Measurements from ENCODE around the gene MBP. TPM values are rescaled to one million over a fixed set of nuclear protein-coding genes. Genes with fewer than 3 reads are reported as not detected.

The MBP gene
- total RNA-seq, 4 donors from 2014 or later = 40.9 to 67.7 (median 51.8) TPM

DNA sequence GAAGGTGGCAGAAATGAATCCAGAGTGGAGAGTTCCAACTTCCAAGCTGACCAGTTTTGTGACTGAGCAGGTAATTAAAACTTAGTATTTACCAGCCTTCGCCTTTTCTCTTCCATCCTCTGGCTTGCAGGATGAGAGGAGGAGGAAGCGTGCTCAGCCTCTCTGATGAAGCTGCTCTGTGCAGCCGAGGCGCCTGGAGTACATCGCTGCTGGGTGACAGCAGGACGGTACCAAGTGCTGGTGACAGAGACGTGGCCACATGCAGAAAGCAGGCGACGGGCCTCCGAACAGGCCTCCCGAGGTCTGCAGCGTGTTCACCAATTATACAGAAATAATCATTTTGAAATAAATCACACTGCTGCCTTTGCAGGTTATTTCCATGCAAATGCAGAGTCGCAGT lies 95.0 kb downstream of the MBP start:
- no peaks in the 10 kb centered on the region for H3K27me3 ChIP-seq
- DNase-seq = no peak
- H3K9me3 ChIP-seq = no peaks in the 10 kb centered on the region
- no peak overlapping the region for H3K27ac ChIP-seq
- TF ChIP-seq, protein P1, sequence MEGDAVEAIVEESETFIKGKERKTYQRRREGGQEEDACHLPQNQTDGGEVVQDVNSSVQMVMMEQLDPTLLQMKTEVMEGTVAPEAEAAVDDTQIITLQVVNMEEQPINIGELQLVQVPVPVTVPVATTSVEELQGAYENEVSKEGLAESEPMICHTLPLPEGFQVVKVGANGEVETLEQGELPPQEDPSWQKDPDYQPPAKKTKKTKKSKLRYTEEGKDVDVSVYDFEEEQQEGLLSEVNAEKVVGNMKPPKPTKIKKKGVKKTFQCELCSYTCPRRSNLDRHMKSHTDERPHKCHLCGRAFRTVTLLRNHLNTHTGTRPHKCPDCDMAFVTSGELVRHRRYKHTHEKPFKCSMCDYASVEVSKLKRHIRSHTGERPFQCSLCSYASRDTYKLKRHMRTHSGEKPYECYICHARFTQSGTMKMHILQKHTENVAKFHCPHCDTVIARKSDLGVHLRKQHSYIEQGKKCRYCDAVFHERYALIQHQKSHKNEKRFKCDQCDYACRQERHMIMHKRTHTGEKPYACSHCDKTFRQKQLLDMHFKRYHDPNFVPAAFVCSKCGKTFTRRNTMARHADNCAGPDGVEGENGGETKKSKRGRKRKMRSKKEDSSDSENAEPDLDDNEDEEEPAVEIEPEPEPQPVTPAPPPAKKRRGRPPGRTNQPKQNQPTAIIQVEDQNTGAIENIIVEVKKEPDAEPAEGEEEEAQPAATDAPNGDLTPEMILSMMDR (IDR thresholded peaks at IDR 0.05) = no peak
- no peak for TF ChIP-seq POLR2A (IDR thresholded peaks at IDR 0.05)
- no peaks in the 10 kb centered on the region for H3K36me3 ChIP-seq
- H3K4me1 ChIP-seq = no peaks in the 10 kb centered on the region
- H3K4me3 ChIP-seq = no peak overlapping the region

DNA sequence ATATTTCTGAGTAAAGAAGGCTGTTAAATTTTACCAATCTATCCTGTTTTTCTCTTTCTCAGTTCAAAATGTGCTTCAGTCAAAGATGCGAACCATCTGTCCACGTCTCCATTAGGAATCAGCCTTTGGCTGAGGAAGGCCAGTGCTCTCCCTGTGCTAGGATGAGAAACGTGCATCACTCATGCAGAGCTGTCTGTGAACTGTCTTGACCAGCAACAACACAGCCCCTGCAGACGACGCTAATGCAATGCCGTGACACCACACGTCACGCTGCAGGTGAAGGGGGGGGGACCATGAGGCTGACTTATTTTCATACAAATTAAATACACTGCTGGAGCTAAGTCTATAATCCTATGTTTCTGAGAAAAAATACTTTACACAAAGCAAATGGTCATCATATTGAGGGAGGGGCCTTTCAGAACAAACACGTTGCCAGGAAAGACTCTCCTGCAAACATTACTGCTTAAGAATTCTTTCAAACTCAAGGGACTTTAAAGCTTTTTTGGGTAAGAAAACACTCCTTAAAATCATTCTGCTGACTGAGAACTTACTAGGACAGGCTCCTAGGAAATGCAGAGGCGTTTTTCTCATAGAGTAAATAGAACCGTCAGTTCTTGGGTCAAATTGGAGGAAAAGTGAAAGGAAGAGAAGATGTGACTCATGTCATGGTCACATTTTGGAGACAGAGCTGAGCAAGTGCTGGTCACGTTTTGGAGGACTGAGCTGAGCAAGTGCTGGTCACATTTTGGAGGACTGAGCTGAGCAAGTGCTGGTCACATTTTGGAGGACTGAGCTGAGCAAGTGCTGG lies 97.0 kb downstream of the MBP start:
- no peak for DNase-seq
- Histone ChIP-seq H3K27ac (no peak overlapping the region), H3K4me1 (no peaks in the 10 kb centered on the region), H3K4me3 (no peak overlapping the region), H3K9me3 (no peaks in the 10 kb centered on the region), H3K27me3 (no peaks in the 10 kb centered on the region), H3K36me3 (peaks cover 0 to 4% (median 0%) of the 10 kb centered on the region in 3 donors)
- TF ChIP-seq, protein P1 (IDR thresholded peaks at IDR 0.05) = no peak
- no peak for TF ChIP-seq POLR2A (IDR thresholded peaks at IDR 0.05)

DNA sequence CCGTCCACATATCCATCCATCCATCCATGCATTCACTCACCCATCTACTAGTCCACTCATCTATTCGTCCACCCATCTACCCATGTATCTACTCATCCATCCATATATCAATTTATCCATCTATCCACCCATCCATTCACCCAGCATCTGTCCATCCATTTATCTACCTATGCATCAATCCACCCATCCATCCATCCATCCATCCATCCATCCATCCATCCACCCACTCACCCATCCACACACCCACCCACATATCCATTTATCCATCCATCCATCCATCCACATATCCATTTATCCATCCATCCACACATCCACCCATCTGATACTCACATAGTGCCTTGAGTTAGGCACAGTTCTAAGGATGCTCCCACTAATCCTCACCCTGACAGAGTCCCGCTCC lies 99.0 kb downstream of the MBP start:
- no peak for DNase-seq
- no peak for TF ChIP-seq POLR2A (IDR thresholded peaks at IDR 0.05)
- TF ChIP-seq, protein P1 (IDR thresholded peaks at IDR 0.05) = no peak
- H3K36me3 ChIP-seq = peaks cover 0 to 4% (median 0%) of the 10 kb centered on the region in 3 donors
- H3K4me3 ChIP-seq = no peak overlapping the region
- no peaks in the 10 kb centered on the region for H3K4me1 ChIP-seq
- H3K9me3 ChIP-seq = no peaks in the 10 kb centered on the region
- H3K27me3 ChIP-seq = no peaks in the 10 kb centered on the region
- H3K27ac ChIP-seq = no peak overlapping the region

DNA sequence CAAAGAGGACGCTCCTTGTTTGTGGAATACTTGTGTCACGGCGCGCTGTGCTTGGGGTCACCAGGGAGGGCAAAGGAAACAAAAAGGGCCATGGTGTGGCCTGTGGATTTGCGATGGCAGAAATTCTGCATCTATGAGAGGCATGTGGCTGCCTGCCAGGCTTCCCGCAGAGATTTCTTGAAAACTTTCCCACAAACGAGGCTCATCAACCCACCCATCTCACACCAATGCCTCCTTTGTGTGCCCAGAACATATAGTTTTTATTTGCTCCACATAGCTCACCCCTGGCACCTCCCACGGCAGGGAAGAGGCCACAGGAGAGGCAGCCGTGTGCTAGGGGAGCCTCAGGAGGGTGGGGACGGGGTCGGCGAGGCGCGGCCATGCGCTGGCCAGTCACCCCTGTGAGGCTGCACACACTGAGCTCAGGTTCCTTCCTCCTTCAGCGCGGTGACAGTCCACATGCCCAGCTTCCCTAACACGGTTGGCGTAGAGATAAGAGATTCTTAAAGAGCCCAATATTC lies 100.3 kb downstream of the MBP start:
- no peaks in the 10 kb centered on the region for H3K4me1 ChIP-seq
- H3K4me3 ChIP-seq = no peak overlapping the region
- H3K9me3 ChIP-seq = no peaks in the 10 kb centered on the region
- TF ChIP-seq, protein P1 (IDR thresholded peaks at IDR 0.05) = no peak
- TF ChIP-seq POLR2A (IDR thresholded peaks at IDR 0.05) = no peak
- DNase-seq = no peak
- H3K36me3 ChIP-seq = peaks cover 0 to 4% (median 0%) of the 10 kb centered on the region in 3 donors
- H3K27me3 ChIP-seq = no peaks in the 10 kb centered on the region
- no peak overlapping the region for H3K27ac ChIP-seq

DNA sequence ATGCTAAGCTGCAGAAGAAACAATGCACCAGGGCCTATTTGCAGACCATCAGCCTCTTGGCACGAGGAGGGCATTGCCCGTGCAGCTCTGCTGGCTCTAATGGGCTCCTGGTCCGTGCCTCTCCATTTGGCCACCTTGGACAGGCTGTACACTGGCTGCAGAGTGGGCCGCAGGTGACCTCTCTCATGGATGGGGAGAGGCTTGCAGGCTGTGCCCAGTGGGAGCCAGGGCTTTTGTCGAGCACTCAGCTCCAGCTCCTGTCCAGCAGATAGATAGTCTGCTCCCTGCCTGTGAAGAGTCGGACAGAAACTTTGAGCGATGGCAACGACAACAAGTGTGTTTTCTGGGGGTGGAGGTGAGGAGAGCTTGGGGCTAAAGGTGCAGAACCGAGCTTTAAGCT lies 100.9 kb downstream of the MBP start:
- TF ChIP-seq, protein P1 (IDR thresholded peaks at IDR 0.05) = no peak
- no peak for TF ChIP-seq POLR2A (IDR thresholded peaks at IDR 0.05)
- H3K4me1 ChIP-seq = no peaks in the 10 kb centered on the region
- no peak overlapping the region for H3K27ac ChIP-seq
- H3K9me3 ChIP-seq = no peaks in the 10 kb centered on the region
- H3K27me3 ChIP-seq = no peaks in the 10 kb centered on the region
- H3K4me3 ChIP-seq = no peak overlapping the region
- no peak for DNase-seq
- peaks cover 0 to 4% (median 0%) of the 10 kb centered on the region in 3 donors for H3K36me3 ChIP-seq
